Measurements from ENCODE around the gene KIF18B. TPM values are rescaled to one million over a fixed set of nuclear protein-coding genes. Genes with fewer than 3 reads are reported as not detected.
"Not testable (repeated sequence)": the region's sequence is repeated elsewhere in the genome, so short reads cannot be mapped to it uniquely, and the experiment has no call there.

The KIF18B gene
- total RNA-seq, 1 donor from 2014 or later = 22.5 TPM

DNA sequence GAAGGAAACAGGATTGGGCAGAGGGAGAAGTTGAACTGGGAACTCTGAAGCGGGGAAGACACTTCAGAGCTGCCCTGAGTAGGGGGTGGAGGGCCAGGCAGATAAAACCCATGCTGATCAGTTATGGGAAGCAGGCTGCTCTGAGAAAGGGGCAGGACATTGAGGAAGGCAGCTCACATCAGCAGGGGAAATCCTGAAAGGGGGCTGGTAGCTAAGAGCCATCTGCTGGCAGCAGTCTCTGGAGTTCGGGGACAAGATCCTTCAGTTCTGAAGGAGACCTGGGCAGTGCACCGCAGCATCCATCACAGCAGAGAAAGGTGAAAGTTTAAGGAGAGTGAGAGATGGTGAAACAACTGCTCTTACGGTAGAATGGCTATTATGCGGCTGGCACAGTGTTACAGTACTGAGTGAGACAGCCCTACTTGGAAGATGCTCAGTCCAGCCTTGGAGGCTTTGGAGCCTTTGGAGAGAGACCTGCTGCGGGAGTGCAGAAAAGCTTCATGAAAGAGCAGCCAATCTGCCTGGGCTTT lies 5.4 kb upstream of the KIF18B start:
- TF ChIP-seq, protein P1, sequence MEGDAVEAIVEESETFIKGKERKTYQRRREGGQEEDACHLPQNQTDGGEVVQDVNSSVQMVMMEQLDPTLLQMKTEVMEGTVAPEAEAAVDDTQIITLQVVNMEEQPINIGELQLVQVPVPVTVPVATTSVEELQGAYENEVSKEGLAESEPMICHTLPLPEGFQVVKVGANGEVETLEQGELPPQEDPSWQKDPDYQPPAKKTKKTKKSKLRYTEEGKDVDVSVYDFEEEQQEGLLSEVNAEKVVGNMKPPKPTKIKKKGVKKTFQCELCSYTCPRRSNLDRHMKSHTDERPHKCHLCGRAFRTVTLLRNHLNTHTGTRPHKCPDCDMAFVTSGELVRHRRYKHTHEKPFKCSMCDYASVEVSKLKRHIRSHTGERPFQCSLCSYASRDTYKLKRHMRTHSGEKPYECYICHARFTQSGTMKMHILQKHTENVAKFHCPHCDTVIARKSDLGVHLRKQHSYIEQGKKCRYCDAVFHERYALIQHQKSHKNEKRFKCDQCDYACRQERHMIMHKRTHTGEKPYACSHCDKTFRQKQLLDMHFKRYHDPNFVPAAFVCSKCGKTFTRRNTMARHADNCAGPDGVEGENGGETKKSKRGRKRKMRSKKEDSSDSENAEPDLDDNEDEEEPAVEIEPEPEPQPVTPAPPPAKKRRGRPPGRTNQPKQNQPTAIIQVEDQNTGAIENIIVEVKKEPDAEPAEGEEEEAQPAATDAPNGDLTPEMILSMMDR (conservative IDR thresholded peaks at IDR 0.05; ENCODE audit: low read depth, low read length) = no peak
- no peak for DNase-seq (ENCODE audit: low read depth)
- H3K4me3 ChIP-seq (ENCODE audit: low read depth, low read length) = no peak overlapping the region

DNA sequence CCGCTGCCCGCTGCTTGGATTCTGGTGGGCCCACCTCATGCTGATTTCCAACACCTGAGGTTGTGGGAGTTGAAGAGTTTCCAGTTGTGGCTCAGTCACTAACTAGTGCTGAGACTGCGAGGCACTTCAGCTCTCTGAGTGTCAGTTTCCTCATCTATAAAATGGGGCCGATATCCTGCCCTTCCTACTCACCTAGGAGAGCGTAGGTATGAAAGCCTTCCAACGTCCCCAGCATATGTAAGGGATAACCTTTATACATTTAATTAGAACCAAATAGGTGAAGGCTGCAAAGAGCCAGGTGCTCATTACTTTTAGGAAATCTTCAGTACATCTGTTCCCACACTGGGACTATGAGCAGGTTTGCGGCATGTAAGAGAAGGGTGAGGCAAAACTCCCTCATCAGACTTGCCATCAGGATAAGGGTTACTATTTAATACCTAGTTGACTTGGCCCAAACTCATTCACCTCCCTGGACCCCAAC lies 782 bp upstream of the KIF18B start:
- TF ChIP-seq, protein P1 (conservative IDR thresholded peaks at IDR 0.05; ENCODE audit: low read depth, low read length) = no peak
- no peak for DNase-seq (ENCODE audit: low read depth)
- peak overlapping the region; percentile 86 for H3K4me3 ChIP-seq (ENCODE audit: low read depth, low read length)

DNA sequence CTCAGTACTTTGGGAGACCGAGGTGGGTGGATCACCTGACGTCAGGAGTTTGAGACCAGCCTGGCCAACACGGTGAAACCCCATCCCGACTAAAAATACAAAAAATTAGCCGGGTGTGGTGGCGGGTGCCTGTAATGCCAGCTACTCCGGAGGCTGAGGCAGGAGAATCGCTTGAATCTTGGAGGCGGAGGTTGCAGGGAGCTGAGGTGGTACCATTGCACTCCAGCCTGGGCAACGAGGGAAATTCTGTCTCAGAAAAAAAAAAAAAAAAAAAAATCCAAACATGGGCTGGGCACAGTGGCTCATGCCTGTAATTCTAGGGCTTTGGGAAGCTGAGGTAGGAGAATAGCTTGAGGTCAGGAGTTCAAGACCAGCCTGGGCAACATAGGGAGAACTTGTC lies 1.9 kb downstream of the KIF18B start:
- not testable (repeated sequence) for H3K4me3 ChIP-seq (ENCODE audit: low read depth, low read length); DNase-seq (ENCODE audit: low read depth)

DNA sequence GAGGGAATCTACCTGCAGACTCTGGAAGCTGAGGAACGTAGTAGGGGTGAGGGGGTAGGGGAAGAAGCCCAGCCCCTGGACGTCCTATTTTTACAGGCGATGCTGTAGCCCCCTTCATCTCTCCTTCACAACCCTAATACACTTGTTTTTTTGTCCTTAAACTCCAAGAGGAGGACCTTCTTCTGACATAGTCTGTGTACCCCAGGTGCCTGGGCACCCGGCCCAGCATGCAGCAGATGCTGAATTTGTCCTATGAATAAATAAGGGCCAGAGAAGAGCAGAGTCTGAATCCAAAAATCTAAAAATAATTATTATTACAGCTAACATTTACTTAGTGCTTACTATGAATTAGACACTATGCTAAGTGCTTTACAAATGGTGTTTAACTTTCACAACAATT lies 5.1 kb downstream of the KIF18B start:
- H3K4me3 ChIP-seq (ENCODE audit: low read depth, low read length) = no peak overlapping the region

GRCh38 chr17:44941712-44942331 lies 5.8 kb downstream of the KIF18B start:
- TF ChIP-seq, protein P1 (conservative IDR thresholded peaks at IDR 0.05; ENCODE audit: low read depth, low read length) = no peak
- no peak overlapping the region for H3K4me3 ChIP-seq (ENCODE audit: low read depth, low read length)
- no peak for DNase-seq (ENCODE audit: low read depth)

More for the DNA sequence above, 5.1 kb downstream of the KIF18B start:
- DNase-seq (ENCODE audit: low read depth) = no peak
- TF ChIP-seq, protein P1 (conservative IDR thresholded peaks at IDR 0.05; ENCODE audit: low read depth, low read length) = no peak

GRCh38 chr17:44940768-44941167 lies 6.8 kb downstream of the KIF18B start:
- TF ChIP-seq, protein P1 (conservative IDR thresholded peaks at IDR 0.05; ENCODE audit: low read depth, low read length) = no peak
- DNase-seq (ENCODE audit: low read depth) = no peak
- H3K4me3 ChIP-seq (ENCODE audit: low read depth, low read length) = no peak overlapping the region

DNA sequence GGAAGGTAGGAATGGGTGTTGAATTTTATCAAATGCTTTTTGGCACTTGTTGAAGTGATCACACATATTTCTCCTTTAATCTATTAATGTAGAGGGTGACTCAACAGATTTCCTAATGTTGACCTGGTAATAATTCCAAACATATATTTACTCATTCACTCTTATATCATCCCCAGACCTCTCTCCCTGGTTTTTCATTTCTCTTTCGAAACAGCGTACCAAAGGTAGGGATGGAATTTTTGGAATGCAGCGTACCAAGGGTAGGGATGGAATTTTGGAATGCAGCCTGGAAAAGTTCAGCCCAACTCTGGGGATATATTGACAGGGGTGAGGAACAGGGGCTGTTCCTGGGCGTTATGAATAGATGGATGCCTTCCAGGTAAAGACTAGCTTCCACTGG lies 7.3 kb downstream of the KIF18B start:
- TF ChIP-seq, protein P1 (conservative IDR thresholded peaks at IDR 0.05; ENCODE audit: low read depth, low read length) = no peak
- no peak overlapping the region for H3K4me3 ChIP-seq (ENCODE audit: low read depth, low read length)
- peak; percentile 37 for DNase-seq (ENCODE audit: low read depth)

Measured in epithelial cell of proximal tubule (primary cell).